GM21390 (cell line): ENCODE results near the gene CYP2C18.
"Not testable (repeated sequence)": the region's sequence is repeated elsewhere in the genome, so short reads cannot be mapped to it uniquely, and the experiment has no call there.

Source experiments
- ATAC-seq: cut with Tn5 transposase; IDR thresholded peaks from one replicate; pipeline ENCODE4 v1.9.1; 2021; ENCODE audit not compliant: unreplicated experiment

Gene CYP2C18

GRCh38 chr10:94738588-94738987 is 55.1 kb downstream of the CYP2C18 start:
- ATAC-seq: no peak

- no peak for ATAC-seq
Measured at GRCh38 chr10:94747137-94747536, 63.6 kb downstream of the CYP2C18 start.

GRCh38 chr10:94747838-94748237 is 64.3 kb downstream of the CYP2C18 start:
- ATAC-seq: no peak

GRCh38 chr10:94757916-94758315 is 74.4 kb downstream of the CYP2C18 start:
- ATAC-seq: no peak

GRCh38 chr10:94760586-94761178 is 77.2 kb downstream of the CYP2C18 start:
- no peak for ATAC-seq

- no peak for ATAC-seq
Measured at GRCh38 chr10:94762393-94762792, 78.9 kb downstream of the CYP2C18 start, which contains the start of gene CYP2C19. Gene CYP2C19 (plus strand): TSS chr10:94762681. CDS start chr10:94762706, 25 bp downstream.

- not testable (repeated sequence) for ATAC-seq
Measured at GRCh38 chr10:94775425-94775824, 91.9 kb downstream of the CYP2C18 start.

GRCh38 chr10:94777886-94778458 is 94.4 kb downstream of the CYP2C18 start:
- no peak for ATAC-seq

GRCh38 chr10:94780844-94781243 is 97.3 kb downstream of the CYP2C18 start:
- no peak for ATAC-seq

GRCh38 chr10:94784256-94784655 is 100.7 kb downstream of the CYP2C18 start:
- no peak for ATAC-seq

GRCh38 chr10:94785211-94785610 is 101.7 kb downstream of the CYP2C18 start:
- ATAC-seq: no peak
